AG08396 (cell line): ENCODE data around the gene DUSP10.

ENCODE experiments used
- DNase-seq: peaks from one replicate; pipeline ENCODE4 v3.0.0; 2012; ENCODE audit warnings: low spot score, mixed read lengths

The DUSP10 gene

DNA sequence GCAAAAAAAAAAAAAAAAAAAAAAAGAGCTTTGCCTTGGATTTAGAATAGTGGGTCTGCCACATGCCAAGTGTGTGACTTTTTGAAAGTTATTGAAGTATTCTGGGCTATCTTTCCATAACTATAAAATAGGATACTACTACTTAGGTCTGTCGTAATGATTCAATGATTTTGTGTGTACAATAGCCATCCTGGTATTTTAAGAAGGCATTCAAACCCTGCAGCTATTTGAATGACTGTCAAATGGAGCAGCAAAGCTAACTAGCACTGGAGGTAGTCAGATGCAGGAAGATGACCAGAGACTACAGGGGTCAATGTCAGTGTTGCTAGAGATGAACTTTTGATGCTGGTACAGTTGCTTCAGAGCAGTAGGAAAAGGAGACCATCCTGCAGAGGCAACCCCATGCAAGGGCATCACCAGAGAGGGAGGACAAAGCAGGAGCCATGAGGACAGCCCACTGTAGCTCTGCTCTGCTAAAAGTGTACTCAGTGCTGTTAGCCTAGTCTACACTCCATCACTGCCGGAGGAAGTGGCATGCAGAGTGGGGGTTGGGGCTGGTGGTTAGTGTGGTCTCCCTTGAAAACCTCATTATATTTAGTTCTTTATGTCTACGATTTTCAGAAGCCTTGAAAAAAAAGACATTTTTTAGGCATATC lies 29.0 kb downstream of the DUSP10 start:
- no peak for DNase-seq

DNA sequence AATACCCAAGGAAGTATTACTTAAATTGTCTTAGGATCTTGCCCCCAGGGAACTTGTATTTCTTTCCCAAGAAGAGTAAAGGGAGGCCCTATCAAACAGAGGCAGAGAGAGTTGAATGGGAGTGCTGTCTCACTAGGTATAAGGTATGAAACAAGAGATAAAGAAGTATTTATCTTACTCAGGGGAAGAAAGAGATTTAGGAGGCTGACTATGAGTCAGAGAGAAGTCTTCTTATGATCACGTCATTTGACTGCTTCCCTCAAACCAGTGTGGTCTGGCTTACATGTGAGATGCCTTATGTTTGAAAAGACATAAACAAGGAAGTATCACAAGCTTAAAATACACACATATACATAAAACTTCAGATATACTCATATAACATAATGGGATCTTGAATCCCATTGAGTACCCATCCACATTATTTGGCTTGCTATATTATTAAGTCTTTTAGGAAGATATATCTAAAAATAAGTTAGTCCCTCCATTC lies 29.6 kb downstream of the DUSP10 start:
- peak; percentile 42 for DNase-seq

DNA sequence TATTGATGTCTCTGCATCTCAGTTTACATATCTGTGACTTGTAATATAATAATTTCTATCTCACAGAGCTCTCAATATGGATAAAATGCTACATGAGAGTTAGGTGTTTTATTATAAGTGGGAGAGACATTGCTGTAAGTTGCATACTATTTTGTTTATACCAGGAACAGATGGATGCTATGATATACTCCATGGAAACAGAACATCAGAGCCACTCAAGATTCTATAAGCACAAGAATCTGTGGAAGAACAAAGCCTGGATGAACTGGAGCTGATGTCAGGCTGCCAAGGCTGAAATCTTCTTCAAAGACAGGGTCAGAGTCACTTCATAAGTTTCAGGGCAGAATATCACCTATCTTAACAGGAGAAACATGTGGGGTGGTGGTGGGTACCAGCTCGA lies 30.2 kb downstream of the DUSP10 start:
- no peak for DNase-seq

DNA sequence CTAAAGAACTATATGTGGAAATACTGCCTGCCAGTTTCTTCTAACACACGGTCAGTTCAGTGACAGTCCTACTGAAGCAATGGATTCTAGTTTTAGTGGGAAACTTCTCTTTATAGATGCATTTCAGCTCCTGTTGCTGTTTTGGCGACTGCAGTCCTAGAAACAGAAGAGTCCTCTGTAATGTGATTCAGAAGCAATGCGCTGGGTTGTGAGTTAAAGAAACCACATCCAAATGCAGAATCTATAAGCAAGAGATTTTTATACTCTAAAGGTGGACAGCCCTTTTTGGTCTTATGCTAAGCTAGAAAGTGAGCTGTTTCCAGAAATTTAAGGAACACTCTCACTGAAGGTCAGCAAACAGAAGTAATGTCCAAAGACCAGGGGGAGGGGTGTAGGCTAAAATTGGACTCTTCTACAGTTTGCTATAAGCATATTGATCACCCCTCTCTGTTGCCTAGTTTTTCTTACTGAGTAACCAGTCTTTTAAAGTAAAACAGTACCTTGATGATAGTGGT lies 30.8 kb downstream of the DUSP10 start:
- no peak for DNase-seq

DNA sequence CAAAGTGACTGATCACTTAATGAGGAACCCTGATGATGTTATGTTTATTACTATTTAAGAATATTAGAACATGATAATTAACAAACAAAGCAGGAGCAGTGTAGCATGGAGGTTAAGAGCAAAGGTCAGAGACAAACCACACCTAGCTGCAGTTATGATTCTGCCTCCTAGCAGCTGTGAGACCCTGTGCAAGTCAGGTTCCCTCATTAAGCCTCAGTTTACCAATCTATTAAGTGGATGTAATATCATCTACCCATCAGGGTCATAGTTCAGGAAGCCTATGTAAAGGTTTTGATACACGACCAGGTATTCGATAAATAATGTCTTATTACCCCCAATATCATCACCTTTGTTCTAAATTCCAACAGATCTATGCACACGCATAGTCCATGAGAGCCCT lies 32.0 kb downstream of the DUSP10 start:
- DNase-seq = no peak

DNA sequence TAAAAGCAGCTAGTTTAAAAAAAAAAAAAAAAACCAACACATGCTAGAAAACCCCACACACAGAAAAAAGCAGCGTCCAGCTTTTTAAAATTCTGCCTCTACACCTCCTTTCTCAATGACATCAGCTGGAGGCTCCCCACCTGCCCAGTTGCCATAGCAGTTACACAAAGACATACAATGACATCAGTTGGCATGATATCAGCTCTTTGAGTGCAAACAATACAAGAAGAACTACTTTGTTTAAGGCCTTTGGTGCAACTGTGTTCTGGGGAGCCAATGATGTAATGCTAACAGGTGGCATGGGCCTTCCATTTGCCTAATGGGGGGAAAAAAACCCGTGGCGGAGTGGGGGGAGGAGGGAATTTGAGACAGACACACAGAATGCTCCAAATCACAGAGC lies 32.9 kb downstream of the DUSP10 start:
- DNase-seq = no peak

DNA sequence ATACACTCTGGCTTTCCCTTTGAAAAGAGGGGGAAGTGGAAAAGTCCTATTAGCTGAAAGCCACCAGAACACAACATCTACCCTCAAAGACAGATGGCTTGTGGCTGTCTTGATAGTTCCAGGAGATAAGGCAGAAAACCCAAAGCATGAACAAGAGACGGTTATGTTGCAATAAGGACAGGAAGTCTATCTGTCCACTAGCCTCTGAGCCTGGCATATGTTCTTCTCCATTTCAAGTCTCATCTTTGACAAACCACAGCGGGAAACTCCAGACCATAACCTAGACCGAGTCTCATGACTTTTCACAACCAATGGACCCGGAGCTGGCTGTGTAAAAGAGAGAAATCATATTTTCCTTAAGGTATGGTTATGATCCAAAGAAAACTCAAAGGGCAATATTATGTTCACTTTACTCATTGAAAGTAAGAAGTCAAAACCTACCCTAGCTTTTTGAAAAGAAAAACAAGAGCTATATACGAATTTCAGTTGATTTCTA lies 33.8 kb downstream of the DUSP10 start:
- DNase-seq = no peak

DNA sequence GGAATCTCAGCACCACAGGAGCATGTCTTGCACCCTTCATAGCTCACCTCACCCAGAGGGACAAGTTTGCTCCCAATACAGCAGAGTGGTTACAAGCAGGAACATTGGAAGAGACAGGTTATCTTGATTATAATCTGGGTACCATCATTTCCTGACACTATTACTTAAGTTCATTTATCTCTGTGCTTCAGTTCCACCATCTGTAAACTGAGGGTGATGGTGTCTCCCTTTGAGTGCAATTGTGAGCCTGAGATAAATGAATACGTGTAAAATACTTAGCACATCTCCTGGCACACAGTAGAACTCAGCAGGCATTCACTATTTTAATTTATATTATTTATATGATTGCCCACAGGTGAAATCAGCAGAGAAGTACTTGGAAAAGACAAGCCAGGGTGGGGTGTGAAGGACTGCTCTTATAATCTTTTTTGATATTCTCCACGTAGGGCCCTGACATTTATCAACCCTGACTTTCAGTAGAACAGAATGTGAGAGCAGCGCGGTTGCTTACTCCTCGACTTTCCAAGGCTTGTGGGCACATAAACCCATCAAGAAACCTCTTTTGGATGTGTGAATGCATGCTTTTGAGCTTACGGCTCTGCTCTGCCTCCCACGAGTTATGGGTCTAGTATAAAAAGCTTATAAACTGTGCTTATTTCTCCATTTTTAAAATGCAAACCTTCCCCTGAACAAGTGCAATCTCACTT lies 34.9 kb downstream of the DUSP10 start:
- DNase-seq = no peak

DNA sequence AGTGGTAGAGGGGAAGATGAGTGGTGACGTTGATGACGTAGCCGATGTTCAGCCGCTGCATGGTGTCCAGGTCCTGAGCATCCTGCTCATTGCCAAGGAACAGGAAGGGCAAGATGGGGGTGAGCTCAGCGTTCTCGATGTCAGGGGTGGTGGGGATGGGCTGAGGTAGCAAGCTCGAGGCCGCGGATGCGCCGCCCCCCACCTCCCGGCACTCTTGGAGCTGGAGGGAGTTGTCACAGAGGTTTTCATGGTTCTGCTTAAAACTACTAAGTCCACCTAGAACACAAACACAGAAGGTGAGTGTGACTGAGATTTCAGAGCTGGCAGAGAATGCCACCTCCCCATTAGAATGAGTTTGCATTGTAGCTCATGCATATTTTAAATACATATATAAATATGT lies 35.7 kb downstream of the DUSP10 start:
- no peak for DNase-seq

DNA sequence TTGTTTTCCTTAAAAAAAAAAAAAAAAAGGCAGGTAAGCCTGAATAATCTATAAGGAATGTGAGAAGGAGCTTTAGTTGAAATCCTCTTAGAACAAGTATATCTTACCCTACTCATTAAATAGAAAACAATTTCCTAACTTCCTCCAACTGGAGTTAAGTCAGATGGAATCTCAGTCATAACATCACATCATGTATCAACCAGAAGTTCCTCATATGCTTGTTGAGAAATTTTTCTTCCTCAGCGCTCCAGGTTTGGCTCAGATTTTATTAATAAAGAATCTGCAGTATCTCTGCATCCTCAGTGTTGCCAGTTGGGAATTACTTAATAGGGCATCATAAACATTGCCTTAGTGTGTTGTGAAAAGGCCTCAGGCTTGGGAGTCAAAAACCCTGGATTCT lies 37.6 kb downstream of the DUSP10 start:
- no peak for DNase-seq

DNA sequence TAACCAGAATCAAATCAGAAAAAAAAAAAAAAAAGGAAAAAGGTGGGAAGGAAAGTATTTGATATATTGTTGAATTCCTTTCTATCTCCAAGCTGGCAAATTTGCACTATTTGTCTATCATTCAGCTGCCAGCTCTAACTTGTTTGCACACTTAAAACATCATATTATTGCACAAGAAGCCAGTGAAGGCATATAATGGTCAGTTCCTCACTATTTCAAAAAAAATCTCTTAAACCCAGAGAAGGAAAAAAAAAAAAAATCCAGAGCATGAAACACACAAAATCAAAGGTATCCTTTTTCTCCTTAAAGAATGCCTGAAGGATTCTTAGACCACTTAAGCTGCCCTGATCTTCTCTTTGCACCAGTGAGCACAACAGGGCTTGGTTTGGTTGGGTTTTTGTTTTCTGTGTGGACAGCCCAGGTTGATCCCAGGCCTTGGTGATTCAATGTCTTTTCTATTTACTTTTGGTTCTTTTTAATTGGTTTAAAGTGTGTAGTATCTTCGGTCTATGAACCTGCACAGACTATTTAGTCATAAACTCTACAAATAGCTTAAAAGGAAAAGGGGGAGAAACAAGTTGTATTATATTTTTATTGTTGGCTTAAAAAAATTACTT lies 40.2 kb downstream of the DUSP10 start:
- DNase-seq = no peak

DNA sequence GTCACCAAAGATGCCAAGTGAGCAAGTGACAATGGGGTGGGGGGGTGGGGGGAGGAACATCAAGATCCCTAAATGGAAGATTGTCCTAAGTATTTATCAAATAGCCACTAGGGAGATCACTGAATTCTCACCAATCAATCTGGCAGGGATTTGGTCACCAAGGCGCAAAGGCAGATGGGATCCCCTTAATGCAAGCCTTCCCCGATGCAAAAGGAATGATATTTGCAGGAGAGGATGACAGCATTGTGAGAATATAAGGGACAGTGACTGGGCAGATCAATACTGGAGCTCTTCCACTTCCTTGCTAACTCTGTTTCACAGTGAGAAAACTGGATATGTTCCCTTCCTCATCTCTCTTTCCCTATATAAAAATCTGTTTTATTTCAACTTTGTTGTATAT lies 40.9 kb downstream of the DUSP10 start:
- no peak for DNase-seq

DNA sequence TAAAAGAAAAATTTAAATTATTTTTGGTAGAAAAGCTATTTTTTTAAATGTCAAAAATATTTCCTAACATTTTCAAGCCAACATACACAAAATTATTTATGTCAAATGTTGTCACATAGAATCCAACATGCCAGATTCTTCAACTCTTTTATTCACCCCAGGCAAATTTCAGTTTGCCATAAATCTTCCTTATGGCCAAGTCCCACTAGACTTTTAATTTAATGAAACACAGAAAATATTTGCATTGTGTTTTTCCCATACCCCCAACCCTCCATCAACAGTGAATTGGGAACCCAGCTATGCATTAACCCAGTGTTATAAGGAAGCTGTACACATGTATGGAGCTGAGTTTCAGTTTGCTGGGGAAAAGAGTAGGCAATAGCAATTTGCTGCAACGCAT lies 41.4 kb downstream of the DUSP10 start:
- no peak for DNase-seq

DNA sequence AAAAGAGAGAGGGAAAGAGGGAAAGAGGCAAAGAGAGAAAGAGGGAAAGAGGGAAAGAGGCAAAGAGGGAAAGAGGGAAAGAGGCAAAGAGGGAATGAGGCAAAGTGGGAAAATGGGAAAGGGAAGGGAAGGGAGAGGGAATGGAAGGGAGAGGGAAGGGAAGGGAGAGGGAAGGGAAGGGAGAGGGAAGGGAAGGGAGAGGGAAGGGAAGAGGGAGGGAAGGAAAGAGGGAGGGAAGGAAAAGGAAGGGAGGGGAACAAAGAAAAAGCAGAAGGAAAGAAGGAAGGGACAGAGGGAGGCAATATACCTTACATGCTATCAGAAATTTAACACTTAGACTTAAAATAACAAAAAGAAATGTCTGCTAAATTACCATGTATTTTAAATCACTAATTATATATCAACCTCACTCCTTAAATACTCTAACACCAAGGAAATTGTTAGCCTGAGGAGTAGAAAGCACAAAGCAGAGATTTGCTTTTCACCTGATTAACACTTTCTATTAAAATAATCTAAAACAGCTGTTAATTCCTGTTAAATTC lies 41.8 kb downstream of the DUSP10 start:
- DNase-seq = no peak

DNA sequence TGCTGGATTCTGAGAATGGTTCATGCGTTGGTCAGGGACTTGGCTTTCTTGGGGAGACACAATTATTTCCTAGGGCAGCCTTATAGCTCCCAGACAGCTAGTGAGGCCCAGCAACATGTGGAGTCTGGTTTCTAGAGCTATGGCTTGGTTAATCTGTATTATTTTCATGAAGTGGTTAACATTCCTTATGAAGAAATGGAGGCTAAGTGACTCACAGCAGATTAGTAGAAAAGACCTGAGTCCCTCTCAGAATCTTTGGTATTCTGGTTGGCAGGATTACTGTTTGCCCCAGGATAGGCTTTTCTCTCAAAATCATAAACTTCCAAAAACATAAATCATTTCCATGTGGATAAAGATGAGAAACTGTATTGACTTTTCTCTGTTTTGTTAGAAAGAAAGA lies 42.3 kb downstream of the DUSP10 start:
- peak; percentile 38 for DNase-seq

DNA sequence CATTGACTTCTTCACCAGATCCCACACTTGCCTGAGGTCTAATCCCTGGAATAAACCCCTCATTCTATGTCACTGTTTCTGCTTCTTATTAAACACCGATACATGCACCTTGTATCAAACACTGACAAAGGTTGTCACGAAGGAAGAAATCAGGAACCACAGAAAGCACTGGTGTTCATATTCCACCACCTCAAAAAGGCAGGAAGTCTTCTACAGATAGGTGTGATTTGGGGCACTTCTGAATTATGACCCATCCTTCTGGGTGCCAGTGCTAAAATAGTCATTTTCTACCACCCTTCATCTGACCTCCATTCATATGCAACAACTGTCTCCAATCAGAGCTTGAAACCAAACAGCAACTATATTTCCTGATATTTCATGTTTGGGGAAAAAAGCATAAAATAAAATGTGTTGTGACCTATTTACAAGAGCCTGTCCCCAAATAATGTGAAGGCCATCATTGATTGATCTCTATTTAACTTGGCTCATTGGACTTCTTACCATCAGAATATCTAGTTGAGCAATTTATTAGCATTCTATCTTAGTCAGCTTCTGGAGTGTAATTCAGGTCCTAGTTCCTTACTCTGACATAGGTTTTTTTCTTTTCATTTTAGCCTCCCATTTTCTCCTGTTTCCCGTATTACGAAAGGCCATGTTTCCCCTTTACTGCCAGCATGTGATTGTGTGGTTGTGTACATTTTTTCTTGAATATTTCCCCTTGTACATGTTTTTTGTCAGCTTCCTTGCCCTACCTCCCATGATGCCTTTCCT lies 43.1 kb downstream of the DUSP10 start:
- no peak for DNase-seq

DNA sequence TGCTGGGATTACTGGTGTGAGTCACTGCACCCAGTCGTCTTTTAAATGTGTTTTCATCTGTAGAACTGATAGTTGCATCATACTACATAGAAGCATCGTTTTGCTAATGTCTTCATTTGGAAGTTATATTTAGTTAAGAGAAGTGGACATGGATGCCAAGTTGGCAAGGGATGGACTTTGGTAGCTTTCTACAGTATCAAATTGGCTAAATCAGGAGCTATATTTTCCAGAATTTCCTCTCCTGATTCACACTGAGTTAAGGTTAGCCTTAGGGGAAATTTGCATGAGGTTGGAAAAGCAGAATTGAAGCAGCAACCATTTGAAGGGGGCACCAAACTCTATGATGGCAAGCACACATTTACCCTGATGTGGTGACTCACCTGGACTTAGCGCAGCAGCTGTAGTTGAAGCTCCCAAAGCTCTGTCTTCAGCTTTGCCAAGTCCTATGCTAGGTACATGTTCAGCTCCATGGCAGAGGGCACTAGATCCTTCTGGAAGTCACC lies 43.9 kb downstream of the DUSP10 start:
- no peak for DNase-seq

DNA sequence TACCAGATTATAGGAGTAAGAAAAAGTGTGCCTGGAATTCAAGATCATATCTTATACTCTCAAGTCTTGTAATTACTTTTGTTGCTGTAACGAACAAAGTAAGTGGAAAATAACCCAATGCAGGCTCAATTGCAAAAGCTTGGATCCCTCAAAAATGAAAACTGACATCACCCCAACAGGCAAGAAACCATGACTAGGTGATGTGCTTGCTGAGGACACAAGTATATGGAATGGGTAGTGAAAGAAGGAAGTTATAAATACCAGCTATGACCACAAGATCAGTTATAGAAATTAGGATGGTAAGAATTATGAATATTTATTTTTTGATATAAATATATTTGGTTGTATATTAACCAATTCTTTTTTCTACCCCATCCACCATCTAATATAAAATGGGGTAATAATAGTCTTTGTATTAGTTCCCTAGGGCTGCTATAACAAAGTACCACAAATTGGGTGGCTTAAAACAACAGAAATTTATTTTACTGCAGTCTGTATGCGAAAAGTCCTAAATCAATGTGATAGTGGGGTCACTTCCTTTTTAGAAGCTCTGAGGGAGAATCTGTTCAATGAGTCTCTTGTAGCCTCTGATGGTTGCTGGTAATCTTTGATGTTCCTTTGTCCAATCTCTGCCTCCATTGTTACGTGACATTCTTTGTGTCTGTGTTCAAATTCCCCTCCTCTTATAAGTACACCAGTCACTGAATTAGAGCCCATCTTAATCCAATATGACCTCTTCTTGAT lies 45.0 kb downstream of the DUSP10 start:
- no peak for DNase-seq

DNA sequence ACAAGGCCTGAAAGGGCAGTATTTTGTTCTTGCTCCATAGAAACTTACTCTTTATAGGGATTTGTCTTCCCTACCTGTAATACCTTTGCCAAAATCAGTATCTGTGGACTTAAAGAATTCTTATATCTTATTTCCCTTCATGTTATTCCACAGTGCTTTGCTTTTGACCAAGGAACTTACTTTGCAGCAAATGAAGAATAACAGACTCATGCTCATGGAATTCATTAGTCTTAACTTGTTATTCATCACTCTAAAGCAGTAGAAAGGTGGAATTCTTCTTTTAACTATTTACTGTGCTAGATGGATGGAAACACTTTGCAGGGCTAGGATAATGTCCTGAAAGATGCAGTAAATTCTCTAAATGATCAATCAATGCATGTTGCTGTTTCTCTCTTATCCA lies 45.9 kb downstream of the DUSP10 start:
- DNase-seq = no peak

DNA sequence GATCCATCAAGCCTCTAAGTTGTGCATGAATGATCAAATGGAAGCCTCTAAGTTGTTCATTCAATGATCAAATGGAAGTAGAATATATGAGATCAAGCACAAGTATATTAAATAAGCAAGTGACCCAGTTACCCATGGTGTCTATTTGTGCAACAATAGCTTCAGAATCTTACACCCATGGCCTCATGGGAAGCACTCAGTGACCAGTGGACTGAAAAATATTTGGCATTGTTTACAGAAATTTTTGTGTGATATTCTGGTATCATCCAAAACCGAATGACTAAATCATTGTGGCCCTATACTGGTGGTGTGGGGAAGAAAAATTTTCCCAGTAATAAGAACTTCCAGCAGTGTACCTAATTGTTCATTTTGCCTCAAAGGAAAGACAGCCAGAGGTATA lies 46.6 kb downstream of the DUSP10 start:
- DNase-seq = no peak

DNA sequence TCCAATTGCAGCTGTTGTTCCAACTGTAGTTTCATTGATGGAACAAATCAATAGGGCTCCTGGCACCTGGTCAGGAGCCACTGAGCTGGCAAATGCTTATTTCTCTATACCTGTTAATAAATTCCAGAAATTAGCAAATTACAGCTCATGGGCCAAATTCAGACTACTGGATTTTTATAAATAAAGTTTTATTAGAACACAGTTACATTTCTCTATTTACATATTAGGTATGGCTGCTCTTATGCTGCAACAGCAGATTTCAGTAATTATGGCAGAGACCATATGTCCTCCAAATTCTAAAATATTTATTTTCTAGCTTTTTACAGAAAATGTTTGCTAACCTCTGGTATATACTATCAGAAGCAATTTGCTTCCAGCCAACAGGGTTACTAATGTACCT lies 47.8 kb downstream of the DUSP10 start:
- no peak for DNase-seq
